Fibroblast of upper back skin (primary cell): Measurements from ENCODE around the gene PNMA6F.
"Not testable (repeated sequence)": the region's sequence is repeated elsewhere in the genome, so short reads cannot be mapped to it uniquely, and the experiment has no call there.

Experiments
- DNase-seq: peaks from one replicate; pipeline ENCODE4 v3.0.0-alpha.2; 2013

PNMA6F gene

GRCh38 chrX:153301746-153302145 is 19.8 kb downstream of the PNMA6F start:
- no peak for DNase-seq

GRCh38 chrX:153299855-153300254 is 21.7 kb downstream of the PNMA6F start:
- no peak for DNase-seq

GRCh38 chrX:153297376-153297775 is 24.2 kb downstream of the PNMA6F start:
- DNase-seq = no peak

- DNase-seq = not testable (repeated sequence)
Measured at GRCh38 chrX:153293485-153294071, 28.0 kb downstream of the PNMA6F start.

GRCh38 chrX:153288807-153289206 is 32.8 kb downstream of the PNMA6F start:
- DNase-seq = not testable (repeated sequence)

GRCh38 chrX:153285678-153286077 is 35.9 kb downstream of the PNMA6F start:
- not testable (repeated sequence) for DNase-seq

- not testable (repeated sequence) for DNase-seq
Measured at GRCh38 chrX:153283982-153284381, 37.6 kb downstream of the PNMA6F start.

GRCh38 chrX:153281784-153282183 is 39.8 kb downstream of the PNMA6F start:
- not testable (repeated sequence) for DNase-seq

GRCh38 chrX:153279304-153279703 is 42.3 kb downstream of the PNMA6F start:
- not testable (repeated sequence) for DNase-seq

- DNase-seq = not testable (repeated sequence)
Measured at GRCh38 chrX:153276049-153276448, 45.5 kb downstream of the PNMA6F start.

- not testable (repeated sequence) for DNase-seq
Measured at GRCh38 chrX:153275418-153275817, 46.1 kb downstream of the PNMA6F start.

- DNase-seq = not testable (repeated sequence)
Measured at GRCh38 chrX:153272584-153272983, 49.0 kb downstream of the PNMA6F start.

GRCh38 chrX:153272070-153272469 is 49.5 kb downstream of the PNMA6F start:
- DNase-seq = not testable (repeated sequence)
